GM12875 (cell line): Measurements from ENCODE around the gene SNAP23.

Source experiments
- H3K4me3 ChIP-seq: one replicate; pipeline ENCODE4 v1.5.1; 2011; ENCODE audit warnings: low read depth, low read length, control low read depth
- CTCF ChIP-seq: IDR thresholded peaks from 2 replicates; pipeline ENCODE4 v1.5.1; 2011; ENCODE audit warnings: low read depth, mild to moderate bottlenecking, control low read depth, inconsistent platforms, low read length, moderate library complexity, borderline replicate concordance; ENCODE audit not compliant: insufficient read depth

The SNAP23 gene

GRCh38 chr15:42507514-42507913 lies 12.1 kb downstream of the SNAP23 start:
- no peak overlapping the region for H3K4me3 ChIP-seq
- no peak for TF ChIP-seq CTCF

GRCh38 chr15:42508263-42508690 lies 12.8 kb downstream of the SNAP23 start:
- H3K4me3 ChIP-seq: no peak overlapping the region
- TF ChIP-seq CTCF: no peak

GRCh38 chr15:42510258-42511006 lies 15.0 kb downstream of the SNAP23 start:
- TF ChIP-seq CTCF: no peak
- H3K4me3 ChIP-seq: no peak overlapping the region

- no peak overlapping the region for H3K4me3 ChIP-seq
- TF ChIP-seq CTCF: no peak
Observed at GRCh38 chr15:42511007-42511391, 15.6 kb downstream of the SNAP23 start.

GRCh38 chr15:42523331-42523730 lies 27.9 kb downstream of the SNAP23 start:
- TF ChIP-seq CTCF: no peak
- no peak overlapping the region for H3K4me3 ChIP-seq

- no peak for TF ChIP-seq CTCF
- no peak overlapping the region for H3K4me3 ChIP-seq
Observed at GRCh38 chr15:42528970-42529369, 33.5 kb downstream of the SNAP23 start.

GRCh38 chr15:42533246-42533645 lies 37.8 kb downstream of the SNAP23 start:
- TF ChIP-seq CTCF: no peak

More at GRCh38 chr15:42533246-42533645, 37.8 kb downstream of the SNAP23 start:
- no peak overlapping the region for H3K4me3 ChIP-seq
